Neural cell (in vitro differentiated cells): ENCODE results near the gene PDLIM5. TPM values are rescaled to one million over a fixed set of nuclear protein-coding genes. Genes with fewer than 3 reads are reported as not detected.

Source experiments
- H2AFZ ChIP-seq: fragments of 200-600, 300-800 bp; sonication (generic), shearing (Covaris generic); 2 replicates; pipeline ENCODE4 v1.6.0; 2014; ENCODE audit warnings: low read depth, mild to moderate bottlenecking, antibody characterized with exemption, low read length, moderate library complexity
- H3F3A ChIP-seq: fragments of 200-600 bp; shearing (Covaris generic); 2 replicates; pipeline ENCODE4 v1.6.1; 2016; ENCODE audit warnings: mild to moderate bottlenecking, moderate library complexity, mixed read lengths, antibody characterized with exemption, low read length; ENCODE audit not compliant: insufficient read depth, poor library complexity, severe bottlenecking
- H3K27ac ChIP-seq: fragments of 200-600, 300-800 bp; sonication (generic), shearing (Covaris generic); 2 replicates; pipeline ENCODE4 v1.5.1; 2014; ENCODE audit warnings: mild to moderate bottlenecking, low read length, moderate library complexity
- H3K27me3 ChIP-seq: fragments of 300-800, 200-600 bp; sonication (generic), shearing (Covaris generic); 2 replicates; pipeline ENCODE4 v1.6.0; 2014; ENCODE audit warnings: mild to moderate bottlenecking, low read depth, low read length, moderate library complexity; ENCODE audit not compliant: insufficient read depth
- H3K36me3 ChIP-seq: fragments of 300-800, 200-600 bp; sonication (generic), shearing (Covaris generic); 2 replicates; pipeline ENCODE4 v1.5.1; 2014; ENCODE audit warnings: mild to moderate bottlenecking, antibody characterized with exemption, low read length, moderate library complexity; ENCODE audit not compliant: insufficient read depth
- H3K4me2 ChIP-seq: fragments of 300-800, 200-600 bp; sonication (generic), shearing (Covaris generic); 2 replicates; pipeline ENCODE4 v1.6.0; 2014; ENCODE audit warnings: mild to moderate bottlenecking, low read length
- H3K4me3 ChIP-seq: fragments of 300-800, 200-600 bp; sonication (generic), shearing (Covaris generic); 2 replicates; pipeline ENCODE4 v1.5.1; 2014; ENCODE audit warnings: mild to moderate bottlenecking, low read length, moderate library complexity
- H3K79me2 ChIP-seq: fragments of 200-600 bp; shearing (Covaris generic); replicated peaks from 2 replicates; pipeline ENCODE4 v1.6.0; 2014; ENCODE audit warnings: mild to moderate bottlenecking, low read length, moderate library complexity; ENCODE audit not compliant: insufficient read depth
- H3K9ac ChIP-seq: fragments of 300-800, 200-600 bp; sonication (generic), shearing (Covaris generic); 2 replicates; pipeline ENCODE4 v1.6.1; 2016; ENCODE audit warnings: mild to moderate bottlenecking, low read length, mixed read lengths
- H3K9me2 ChIP-seq: fragments of 200-600 bp; shearing (Covaris generic); 2 replicates; pipeline ENCODE4 v1.6.1; 2016; ENCODE audit warnings: mild to moderate bottlenecking, low read length, mixed read lengths; ENCODE audit not compliant: insufficient read depth
- H3K9me3 ChIP-seq: fragments of 200-600, 300-800 bp; sonication (generic), shearing (Covaris generic); 2 replicates; pipeline ENCODE4 v1.6.1; 2016; ENCODE audit warnings: mild to moderate bottlenecking, mixed run types, low read length, moderate library complexity, mixed read lengths
- H4K20me1 ChIP-seq: fragments of 200-600 bp; shearing (Covaris generic); 2 replicates; pipeline ENCODE4 v1.6.1; 2016; ENCODE audit warnings: mild to moderate bottlenecking, mixed run types; ENCODE audit not compliant: insufficient read depth
- CTCF ChIP-seq: fragments of 450-650 bp; IDR thresholded peaks from 2 replicates; pipeline ENCODE4 v1.5.1; 2014; ENCODE audit warnings: antibody characterized with exemption, mild to moderate bottlenecking, moderate library complexity; ENCODE audit not compliant: poor library complexity, severe bottlenecking
- EP300 ChIP-seq: fragments of 450-650 bp; conservative IDR thresholded peaks from 2 replicates; pipeline ENCODE4 v1.6.1; 2014; ENCODE audit warnings: antibody characterized with exemption, mild to moderate bottlenecking, moderate library complexity; ENCODE audit not compliant: poor library complexity, severe bottlenecking
- EZH2 ChIP-seq: fragments of 200-600, 300-800 bp; shearing (Covaris generic), sonication (generic); IDR thresholded peaks from 2 replicates; pipeline ENCODE4 v1.6.1; 2014; ENCODE audit warnings: antibody characterized with exemption, low read length, borderline replicate concordance, mild to moderate bottlenecking; ENCODE audit not compliant: insufficient read depth, poor library complexity, severe bottlenecking
- MXI1 ChIP-seq: fragments of 450-650 bp; conservative IDR thresholded peaks from 2 replicates; pipeline ENCODE4 v1.6.1; 2014; ENCODE audit warnings: antibody characterized with exemption, mild to moderate bottlenecking; ENCODE audit not compliant: poor library complexity, severe bottlenecking
- POLR2AphosphoS5 ChIP-seq: IDR thresholded peaks from 2 replicates; pipeline ENCODE4 v1.6.1; 2012
- RAD21 ChIP-seq: fragments of 450-650 bp; conservative IDR thresholded peaks from 2 replicates; pipeline ENCODE4 v1.6.1; 2014; ENCODE audit warnings: antibody characterized with exemption, mild to moderate bottlenecking, moderate library complexity
- REST ChIP-seq: IDR thresholded peaks from 2 replicates; pipeline ENCODE4 v1.6.1; 2012; ENCODE audit warnings: borderline replicate concordance
- SMC3 ChIP-seq: fragments of 450-650 bp; conservative IDR thresholded peaks from 2 replicates; pipeline ENCODE4 v1.6.1; 2014; ENCODE audit warnings: antibody characterized with exemption, mild to moderate bottlenecking, moderate library complexity; ENCODE audit not compliant: poor library complexity
- TAF1 ChIP-seq: IDR thresholded peaks from 2 replicates; pipeline ENCODE4 v1.6.1; 2012; ENCODE audit warnings: low read depth
- polyA plus RNA-seq: library from polyadenylated mRNA; depleted of rRNA; stranded (reverse); fragments of >200 nt; gene quantifications from 2 replicates; pipeline ENCODE4 v1.2.3, GENCODE V29; 2014

The PDLIM5 gene
- polyA plus RNA-seq, 1 donor from 2014 or later = 1.6 TPM

GRCh38 chr4:94416335-94416734 is 35.4 kb upstream of the PDLIM5 start:
- Histone ChIP-seq H3K4me3 (no peak overlapping the region), H3K9me2 (no peaks in the 10 kb centered on the region), H2AFZ (no peak overlapping the region), H3K9me3 (no peaks in the 10 kb centered on the region), H3K4me2 (no peak overlapping the region), H3K9ac (no peak overlapping the region), H3K36me3 (no peaks in the 10 kb centered on the region), H3K79me2 (no peaks in the 10 kb centered on the region), H3K27me3 (no peaks in the 10 kb centered on the region), H4K20me1 (no peaks in the 10 kb centered on the region), H3K27ac (no peak overlapping the region), H3F3A (no peaks in the 10 kb centered on the region)
- TF ChIP-seq TAF1 = no peak
- TF ChIP-seq MXI1 = no peak
- no peak for TF ChIP-seq RAD21
- no peak for TF ChIP-seq SMC3
- no peak for TF ChIP-seq EP300
- no peak for TF ChIP-seq POLR2AphosphoS5
- no peak for TF ChIP-seq REST
- TF ChIP-seq CTCF = no peak
- TF ChIP-seq EZH2 = no peak

- Histone ChIP-seq H3K79me2 (no peaks in the 10 kb centered on the region), H3F3A (no peaks in the 10 kb centered on the region), H3K27ac (no peak overlapping the region), H3K36me3 (no peaks in the 10 kb centered on the region), H4K20me1 (no peaks in the 10 kb centered on the region), H3K9ac (no peak overlapping the region), H3K27me3 (no peaks in the 10 kb centered on the region), H3K4me2 (no peak overlapping the region), H3K4me3 (no peak overlapping the region), H2AFZ (no peak overlapping the region), H3K9me2 (no peaks in the 10 kb centered on the region), H3K9me3 (no peaks in the 10 kb centered on the region)
- no peak for TF ChIP-seq TAF1
- no peak for TF ChIP-seq REST
- TF ChIP-seq SMC3 = no peak
Observed at GRCh38 chr4:94416981-94417380, 34.8 kb upstream of the PDLIM5 start.
